Measurements from ENCODE around the gene HEATR5A.
"Not testable (repeated sequence)": the region's sequence is repeated elsewhere in the genome, so short reads cannot be mapped to it uniquely, and the experiment has no call there.

HEATR5A gene

GRCh38 chr14:31243860-31244259, 176.5 kb downstream of the HEATR5A start:
- Histone ChIP-seq H3K4me3 (no peak overlapping the region), H3K27ac (peak overlapping the region in 18 of 21 experiments; percentile 21 to 80 (median 72))

- not testable (repeated sequence) for H3K4me3 ChIP-seq
- H3K27ac ChIP-seq: peak overlapping the region in 1 of 21 experiments; percentile 23
Observed at GRCh38 chr14:31242161-31242940, 178.0 kb downstream of the HEATR5A start.
